ENCODE data around the gene ATF7IP.

ATF7IP gene

GRCh38 chr12:14505626-14506596 lies 140.4 kb downstream of the ATF7IP start:
- peak; percentile 27 for DNase-seq

GRCh38 chr12:14510574-14510973 lies 145.1 kb downstream of the ATF7IP start:
- DNase-seq = no peak

- peak; percentile 73 for DNase-seq
Measured at GRCh38 chr12:14514154-14514842, 148.8 kb downstream of the ATF7IP start.

- DNase-seq = no peak
Measured at GRCh38 chr12:14514946-14515345, 149.5 kb downstream of the ATF7IP start.

- DNase-seq = no peak
Measured at GRCh38 chr12:14521822-14522221, 156.3 kb downstream of the ATF7IP start.

GRCh38 chr12:14525964-14526363 lies 160.5 kb downstream of the ATF7IP start:
- no peak for DNase-seq

- no peak for DNase-seq
Measured at GRCh38 chr12:14532152-14532551, 166.7 kb downstream of the ATF7IP start.

- DNase-seq = no peak
Measured at GRCh38 chr12:14537088-14537487, 171.6 kb downstream of the ATF7IP start.

GRCh38 chr12:14540801-14541462 lies 175.4 kb downstream of the ATF7IP start:
- no peak for DNase-seq

GRCh38 chr12:14545144-14546124 lies 180.0 kb downstream of the ATF7IP start:
- DNase-seq = no peak

GRCh38 chr12:14547571-14547970 lies 182.1 kb downstream of the ATF7IP start:
- no peak for DNase-seq

GRCh38 chr12:14548609-14549008 lies 183.1 kb downstream of the ATF7IP start:
- DNase-seq = no peak

Measured in hematopoietic multipotent progenitor cell treated with erythropoietin and hydrocortisone succinate and interleukin-3 and kit ligand, for 6 days (in vitro differentiated cells).